GM18868 (cell line): ENCODE data around the gene ZSCAN12.
A peak's percentile ranks its signal among the peaks of the same experiment; 100 is the strongest.
"Not testable (repeated sequence)": the region's sequence is repeated elsewhere in the genome, so short reads cannot be mapped to it uniquely, and the experiment has no call there.

Experiments used
- ATAC-seq: cut with Tn5 transposase; IDR thresholded peaks from one replicate; pipeline ENCODE4 v1.9.1; 2021; ENCODE audit warnings: mild to moderate bottlenecking, moderate library complexity; ENCODE audit not compliant: unreplicated experiment

ZSCAN12 gene

DNA sequence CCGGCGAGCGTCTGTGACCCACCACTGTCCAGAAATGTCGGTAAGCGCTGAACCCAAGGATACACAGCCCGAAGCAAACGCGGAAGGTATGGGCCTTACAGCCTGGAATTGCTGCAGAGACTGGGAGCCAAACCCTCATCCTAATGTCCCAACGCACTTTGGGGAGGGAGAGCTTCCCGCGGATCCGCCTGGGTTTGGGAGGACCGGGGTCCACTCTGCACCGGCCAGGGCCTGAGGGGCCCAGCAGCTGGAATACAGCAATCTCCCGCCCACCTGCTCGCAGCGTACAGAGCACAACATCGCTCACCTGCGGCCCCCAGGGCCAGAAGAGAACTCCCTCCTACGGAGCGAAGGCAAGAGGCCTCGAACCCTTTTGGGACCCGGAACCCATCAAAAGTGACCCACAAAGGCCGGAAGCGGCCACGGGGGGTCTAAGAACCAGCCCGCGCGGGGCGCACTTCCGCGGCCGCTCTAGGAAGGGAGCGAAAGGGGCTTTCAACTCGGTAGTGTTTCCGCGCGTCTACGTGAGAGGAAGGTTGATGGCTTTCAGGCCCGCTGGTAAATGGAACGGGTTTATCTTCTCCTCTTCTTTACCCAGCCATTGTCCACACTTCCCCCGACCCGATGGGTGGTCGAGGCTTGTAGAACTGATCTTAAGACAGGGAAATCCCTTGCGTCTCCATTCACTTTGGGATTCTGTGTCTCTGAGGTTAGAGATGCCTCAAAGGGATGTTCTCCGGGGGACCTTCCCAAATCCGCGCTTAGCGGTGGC is at the start of gene ZSCAN12:
ZSCAN12 (minus strand) TSS at position 398 of the 772 bp plus-strand sequence. CDS start 1,342 bp downstream, outside the sequence.
- peak; percentile 93 for ATAC-seq

DNA sequence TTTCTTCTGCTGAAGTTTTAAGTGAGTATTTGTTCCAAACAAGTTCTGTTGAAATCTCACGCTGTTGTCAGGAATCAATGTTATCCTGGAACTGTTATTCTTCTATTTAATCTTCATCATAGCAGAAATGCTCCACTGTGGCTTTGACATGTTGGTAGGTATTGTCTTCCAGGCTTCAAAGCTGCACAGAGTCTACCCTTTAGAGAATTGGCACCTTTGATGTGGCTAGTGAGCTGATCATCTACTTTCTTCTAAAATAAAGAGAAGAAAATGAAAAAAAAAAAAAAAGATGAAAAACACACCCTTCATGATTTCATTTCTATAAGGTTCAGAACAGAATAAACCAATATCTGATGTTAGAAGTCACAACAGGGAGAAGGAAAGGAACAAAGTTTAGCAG is 49.5 kb upstream of the ZSCAN12 start:
- ATAC-seq, result no peak

DNA sequence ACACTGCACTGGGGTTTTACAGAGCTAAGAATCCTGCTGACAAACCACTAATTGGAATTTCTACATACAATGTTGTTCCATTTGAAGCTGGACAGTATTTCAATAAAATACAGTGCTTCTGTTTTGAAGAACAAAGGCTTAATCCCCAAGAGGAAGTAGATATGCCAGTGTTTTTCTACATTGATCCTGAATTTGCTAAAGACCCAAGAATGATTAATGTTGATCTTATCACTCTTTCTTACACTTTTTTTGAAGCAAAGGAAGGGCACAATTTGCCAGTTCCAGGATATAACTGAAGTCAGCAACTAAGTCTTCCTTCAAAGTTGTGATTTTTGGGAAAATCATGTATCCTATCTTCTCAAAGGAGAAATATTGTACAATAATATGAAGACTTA is 48.0 kb upstream of the ZSCAN12 start:
- ATAC-seq, result not testable (repeated sequence)

- ATAC-seq, result no peak
Measured at GRCh38 chr6:28446818-28447511, 47.4 kb upstream of the ZSCAN12 start.

DNA sequence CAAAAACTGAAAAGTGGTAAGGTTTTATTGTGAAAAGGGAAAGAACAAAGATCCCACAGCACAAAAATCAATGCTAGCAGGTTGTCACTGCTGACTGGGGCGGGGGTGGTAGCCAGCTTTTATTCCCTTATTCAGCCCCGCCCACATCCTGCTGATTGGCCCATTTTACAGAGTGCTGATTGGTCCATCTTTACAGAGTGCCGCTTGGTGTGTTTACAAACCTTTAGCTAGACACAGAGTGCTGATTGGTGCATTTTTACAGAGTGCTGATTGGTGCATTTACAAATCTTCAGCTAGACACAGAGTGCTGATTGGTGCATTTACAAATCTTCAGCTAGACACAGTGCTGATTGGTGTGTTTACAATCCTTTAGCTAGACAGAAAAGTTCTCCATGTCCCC is 45.2 kb upstream of the ZSCAN12 start:
- not testable (repeated sequence) for ATAC-seq

DNA sequence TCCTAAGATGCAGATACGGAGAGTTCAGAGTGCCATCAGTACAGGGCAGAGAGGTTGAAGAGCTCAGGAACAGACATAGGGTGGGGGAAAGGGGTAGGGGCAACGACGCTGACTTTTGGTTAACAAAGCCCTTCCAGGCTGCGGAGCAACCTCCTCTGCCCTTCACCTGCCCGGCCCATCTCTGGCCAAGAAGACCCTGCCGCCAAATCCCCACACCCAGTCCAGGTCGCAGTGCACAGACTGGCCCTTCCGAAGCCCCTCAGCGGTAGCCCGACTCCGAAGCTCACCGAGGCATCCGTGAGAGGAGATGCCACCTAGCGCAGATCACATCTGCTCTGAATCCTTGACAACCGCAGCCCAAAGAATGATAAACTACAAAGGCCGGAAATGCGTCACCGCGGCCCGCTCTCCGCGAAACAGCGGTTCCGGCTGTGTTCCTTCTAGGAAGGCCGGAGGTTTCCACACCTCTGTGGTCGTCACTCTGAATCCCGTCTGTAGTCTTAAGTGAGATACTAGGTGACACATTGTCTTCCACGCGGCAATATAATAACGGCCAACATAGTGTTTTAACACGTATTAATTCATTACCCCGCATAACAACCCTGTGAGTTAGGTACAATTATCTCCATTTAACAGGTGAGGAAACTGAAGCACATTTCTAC is 43.7 kb upstream of the ZSCAN12 start, which contains the start of gene ZSCAN23:
ZSCAN23 (minus strand) TSS at position 380 of the 662 bp plus-strand sequence. CDS start 7,225 bp downstream, outside the sequence.
- ATAC-seq, result peak; percentile 95

- ATAC-seq, result no peak
Measured at GRCh38 chr6:28442586-28442985, 43.0 kb upstream of the ZSCAN12 start.

DNA sequence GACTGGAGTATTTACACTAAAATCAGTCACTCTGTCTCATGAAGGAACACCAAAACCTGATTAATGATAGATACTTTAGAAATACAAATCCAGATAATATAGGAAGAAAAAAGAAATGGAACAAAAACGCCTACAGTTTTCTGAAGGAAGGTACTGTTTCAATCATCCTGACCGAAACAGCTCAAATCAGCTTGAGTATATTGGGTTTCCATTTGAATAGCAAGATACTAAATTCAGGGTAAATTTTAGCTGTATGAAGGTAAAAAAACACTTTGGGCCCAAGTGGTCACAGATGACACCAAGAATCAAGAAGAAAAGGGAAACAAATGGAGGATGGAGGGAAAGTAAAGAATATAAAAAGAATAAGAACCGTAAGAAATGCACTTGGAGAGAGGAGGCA is 36.9 kb upstream of the ZSCAN12 start:
- ATAC-seq, result no peak

DNA sequence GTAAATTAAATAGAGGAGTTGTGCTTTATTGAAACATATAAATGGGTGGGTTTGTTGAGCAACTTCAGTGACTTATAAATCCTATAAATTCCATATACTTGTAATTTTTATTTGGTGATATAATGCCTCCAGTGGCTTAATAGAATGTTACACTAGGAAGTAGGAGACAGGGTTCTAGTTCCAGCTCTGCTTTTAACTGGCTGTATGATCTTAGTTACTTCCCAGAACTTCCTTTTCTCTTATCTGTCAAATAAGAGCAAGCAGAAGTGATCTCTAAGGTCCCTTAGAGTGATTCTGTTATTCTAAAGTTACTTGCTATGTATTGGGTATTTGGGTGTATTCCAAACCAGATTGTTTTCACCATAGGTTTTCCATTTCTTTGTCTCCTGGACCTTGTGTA is 33.6 kb upstream of the ZSCAN12 start:
- ATAC-seq, result no peak

DNA sequence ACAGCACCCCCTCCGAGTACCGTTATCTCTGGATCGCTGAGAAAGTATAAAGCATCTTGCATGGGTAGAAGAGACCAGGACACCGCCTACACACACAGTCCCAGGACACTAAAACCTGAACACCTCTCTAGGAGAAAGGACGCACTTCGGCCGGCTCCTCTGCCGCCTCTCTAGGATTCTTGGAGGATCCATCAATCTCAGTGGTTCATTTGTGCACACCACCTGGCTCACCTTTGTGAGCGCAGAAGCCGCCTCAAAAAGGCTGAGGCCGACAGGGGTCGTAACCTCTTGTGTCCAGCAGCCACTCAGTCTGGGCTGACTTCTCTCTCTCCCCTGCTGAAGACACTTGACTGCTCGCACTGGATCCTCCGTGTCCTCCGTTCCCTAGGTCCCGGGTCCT is 30.2 kb upstream of the ZSCAN12 start:
- ATAC-seq, result no peak

GRCh38 chr6:28425944-28426541 is 26.5 kb upstream of the ZSCAN12 start:
- no peak for ATAC-seq

- ATAC-seq, result no peak
Measured at GRCh38 chr6:28424163-28424562, 24.6 kb upstream of the ZSCAN12 start.

DNA sequence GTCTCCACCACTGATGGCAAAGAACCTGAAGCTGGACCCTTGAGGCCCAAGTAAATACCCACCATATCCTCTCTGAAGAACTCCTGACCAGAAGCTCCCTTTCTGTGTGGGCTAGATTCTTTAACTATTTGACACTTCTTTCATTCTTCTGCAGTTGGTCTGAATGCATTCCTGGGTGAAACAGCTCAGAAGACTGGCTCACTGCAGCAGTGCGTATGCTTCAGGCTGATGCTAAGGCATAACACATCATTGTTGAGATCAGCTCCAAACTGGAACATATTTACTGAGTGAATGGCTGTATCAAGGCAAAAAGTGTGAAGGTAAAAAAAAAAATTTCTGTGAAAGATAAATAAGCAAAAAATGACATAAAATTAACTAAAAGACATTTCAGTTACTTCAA is 24.0 kb upstream of the ZSCAN12 start:
- ATAC-seq, result no peak

GRCh38 chr6:28413681-28414080 is 14.1 kb upstream of the ZSCAN12 start:
- ATAC-seq, result no peak

DNA sequence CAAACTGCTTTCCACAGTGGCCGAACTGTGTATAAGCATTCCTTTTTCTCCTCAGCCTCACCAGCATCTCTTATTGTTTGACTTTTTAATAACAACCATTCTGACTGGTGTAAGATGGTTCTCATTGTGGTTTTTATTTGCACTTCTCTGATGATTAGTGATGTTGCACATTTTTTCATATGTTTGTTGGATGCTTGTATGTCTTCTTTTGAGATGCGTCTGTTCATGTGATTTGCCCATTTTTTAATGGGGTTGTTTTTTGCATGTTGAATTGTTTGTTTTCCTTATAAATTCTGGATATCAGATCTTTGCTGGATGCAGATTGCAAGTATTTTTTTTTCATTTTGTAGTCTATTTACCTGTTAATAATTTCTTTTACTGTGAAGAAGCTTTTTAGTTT is 11.2 kb upstream of the ZSCAN12 start:
- no peak for ATAC-seq

DNA sequence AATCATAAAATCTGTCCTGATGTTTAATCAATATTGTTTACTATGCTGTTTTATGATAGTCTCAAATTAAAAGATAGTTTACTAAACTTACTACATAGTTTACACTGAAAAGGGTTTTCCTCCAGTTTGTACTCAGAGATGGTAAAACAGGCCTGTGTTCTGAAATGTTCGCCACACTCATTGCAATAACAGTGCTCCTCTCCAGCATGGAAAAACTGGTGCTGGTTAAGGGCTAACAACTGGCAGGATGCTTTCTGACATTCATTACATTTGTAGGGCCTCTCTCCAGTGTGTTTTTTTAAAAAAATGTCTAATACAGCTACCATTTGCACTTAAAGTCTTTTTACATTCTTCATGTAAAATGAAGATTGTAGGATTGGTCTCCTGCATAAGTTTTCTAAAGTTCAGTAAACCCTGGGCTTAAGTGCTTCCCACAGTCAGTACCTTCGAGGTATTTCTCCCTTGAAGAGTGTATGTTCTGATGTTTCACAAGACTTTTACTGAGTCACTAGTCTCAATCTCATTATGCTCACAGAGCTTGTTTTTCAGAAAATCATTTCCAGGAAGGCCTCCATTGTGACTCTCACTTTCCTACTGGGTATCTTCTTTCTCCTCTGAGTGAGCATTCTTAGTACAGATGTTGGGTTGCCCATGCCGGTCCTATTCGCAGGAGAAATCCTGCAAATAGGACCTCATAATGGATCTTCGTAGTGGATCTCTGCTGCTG is 8.7 kb upstream of the ZSCAN12 start:
- no peak for ATAC-seq

DNA sequence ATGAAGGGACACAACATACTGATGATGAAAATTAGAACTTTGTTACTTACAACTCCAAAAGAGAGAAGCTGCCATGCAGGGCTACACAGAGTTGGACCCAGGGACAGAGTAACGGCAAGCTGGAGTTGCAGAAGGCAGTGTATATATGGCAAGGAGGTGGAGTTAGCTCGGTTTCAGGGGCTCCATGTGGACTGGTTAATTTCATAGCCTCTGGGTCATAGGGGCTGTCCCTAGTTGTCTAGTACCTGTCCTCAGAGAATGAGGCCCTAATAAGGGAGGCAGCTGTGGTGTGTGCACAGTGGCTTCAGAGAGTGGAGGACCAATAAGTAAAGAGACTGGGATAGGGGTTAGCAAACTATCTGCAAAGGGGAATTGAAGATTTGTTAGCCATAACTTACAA is 7.9 kb upstream of the ZSCAN12 start:
- no peak for ATAC-seq

DNA sequence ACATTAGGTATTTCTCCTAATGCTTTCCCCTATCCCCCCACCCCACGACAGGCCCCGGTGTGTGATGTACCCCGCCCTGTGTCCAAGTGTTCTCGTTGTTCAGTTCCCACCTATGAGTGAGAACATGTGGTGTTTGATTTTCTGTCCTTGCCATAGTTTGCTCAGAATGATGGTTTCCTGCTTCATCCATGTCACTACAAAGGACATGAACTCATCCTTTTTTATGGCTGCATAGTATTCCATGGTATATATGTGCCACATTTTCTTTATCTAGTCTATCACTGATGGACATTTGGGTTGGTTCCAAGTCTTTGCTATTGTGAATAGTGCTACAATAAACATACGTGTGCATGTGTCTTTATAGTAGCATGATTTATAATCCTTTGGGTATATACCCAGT is 4.4 kb upstream of the ZSCAN12 start:
- ATAC-seq, result not testable (repeated sequence)

GRCh38 chr6:28402197-28402596 is 2.6 kb upstream of the ZSCAN12 start:
- ATAC-seq, result no peak

DNA sequence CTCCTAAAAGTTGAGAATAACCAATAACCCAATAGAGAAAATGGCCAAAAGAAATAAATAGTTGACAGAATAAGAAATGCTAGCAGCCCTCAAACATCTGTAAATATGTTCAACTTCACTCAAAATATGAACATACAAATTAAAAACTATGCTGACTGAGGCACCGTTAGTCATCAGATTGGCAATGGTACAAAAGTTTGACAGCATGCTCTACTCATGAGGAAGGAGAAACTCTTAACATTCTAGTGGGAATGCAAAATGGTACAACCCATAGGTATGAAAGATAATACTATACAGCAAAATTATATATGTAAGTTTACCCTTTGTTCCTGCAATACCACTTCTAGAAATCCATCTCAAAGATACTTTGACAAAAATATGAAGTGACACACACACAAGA is 1.6 kb upstream of the ZSCAN12 start:
- no peak for ATAC-seq

- no peak for ATAC-seq
Measured at GRCh38 chr6:28400122-28400451, 540 bp upstream of the ZSCAN12 start.
